Astrocyte of the spinal cord (primary cell): ENCODE measurements around the gene ADAMTS6.

Experiments used
- DNase-seq: peaks from one replicate; pipeline ENCODE4 v3.0.0; 2011; ENCODE audit warnings: low read depth, low spot score
- H3K4me3 ChIP-seq: 2 replicates; pipeline ENCODE4 v1.5.1; 2011; ENCODE audit warnings: low read depth, mild to moderate bottlenecking, low read length, moderate library complexity
- in situ Hi-C: cut with HindIII; loops from 2 replicates; pipeline ENCODE4 v1.10.0; 2017; ENCODE audit warnings: low sequenced_read_pairs
- TF ChIP-seq, protein P1 (sequence below): IDR thresholded peaks from 2 replicates; pipeline ENCODE4 v1.5.1; 2012; ENCODE audit warnings: low read depth, mild to moderate bottlenecking, low read length, inconsistent platforms

The ADAMTS6 gene

DNA sequence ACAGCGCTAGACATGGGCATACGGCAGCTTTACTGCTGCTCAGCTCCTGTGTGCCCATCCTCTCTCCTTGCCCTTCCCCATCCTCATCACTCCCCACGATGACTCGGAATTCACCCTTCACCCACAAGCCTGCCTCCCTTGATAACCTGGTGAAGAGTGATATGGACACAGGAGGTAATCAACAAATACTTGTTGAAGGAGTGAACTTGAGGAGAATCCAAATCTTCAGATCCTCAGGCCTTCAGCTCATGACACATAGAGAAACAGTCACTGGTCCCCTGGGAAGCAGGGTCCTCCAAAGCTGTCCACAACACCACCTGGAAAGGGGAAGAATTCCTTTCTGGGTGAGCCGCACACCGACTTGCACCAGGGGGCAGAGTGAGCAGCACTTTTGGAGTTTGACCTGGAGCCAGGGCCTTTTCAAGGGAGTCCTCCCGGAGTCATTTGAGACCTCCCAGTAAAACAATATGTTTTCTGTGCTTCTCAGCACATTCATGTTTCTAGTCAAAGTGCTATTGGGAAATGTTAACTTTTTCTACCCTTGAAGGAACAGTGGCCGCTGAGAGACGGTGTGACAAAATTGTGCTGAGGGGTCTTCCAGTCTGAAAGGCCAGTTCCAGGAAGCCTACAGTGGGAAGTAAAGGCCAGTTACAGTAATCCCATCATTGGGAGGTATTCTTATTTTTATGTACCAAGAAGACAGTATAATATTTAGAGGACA, 380.6 kb downstream of the ADAMTS6 start:
- no peak overlapping the region for H3K4me3 ChIP-seq
- in situ Hi-C loops: no loop called here
- DNase-seq: peak; percentile 84
- TF ChIP-seq, protein P1, sequence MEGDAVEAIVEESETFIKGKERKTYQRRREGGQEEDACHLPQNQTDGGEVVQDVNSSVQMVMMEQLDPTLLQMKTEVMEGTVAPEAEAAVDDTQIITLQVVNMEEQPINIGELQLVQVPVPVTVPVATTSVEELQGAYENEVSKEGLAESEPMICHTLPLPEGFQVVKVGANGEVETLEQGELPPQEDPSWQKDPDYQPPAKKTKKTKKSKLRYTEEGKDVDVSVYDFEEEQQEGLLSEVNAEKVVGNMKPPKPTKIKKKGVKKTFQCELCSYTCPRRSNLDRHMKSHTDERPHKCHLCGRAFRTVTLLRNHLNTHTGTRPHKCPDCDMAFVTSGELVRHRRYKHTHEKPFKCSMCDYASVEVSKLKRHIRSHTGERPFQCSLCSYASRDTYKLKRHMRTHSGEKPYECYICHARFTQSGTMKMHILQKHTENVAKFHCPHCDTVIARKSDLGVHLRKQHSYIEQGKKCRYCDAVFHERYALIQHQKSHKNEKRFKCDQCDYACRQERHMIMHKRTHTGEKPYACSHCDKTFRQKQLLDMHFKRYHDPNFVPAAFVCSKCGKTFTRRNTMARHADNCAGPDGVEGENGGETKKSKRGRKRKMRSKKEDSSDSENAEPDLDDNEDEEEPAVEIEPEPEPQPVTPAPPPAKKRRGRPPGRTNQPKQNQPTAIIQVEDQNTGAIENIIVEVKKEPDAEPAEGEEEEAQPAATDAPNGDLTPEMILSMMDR: peak; percentile 78
